GM21390 (cell line): ENCODE results near the gene TMEM269.
A peak's percentile ranks its signal among the peaks of the same experiment; 100 is the strongest.

Experiments used
- ATAC-seq: cut with Tn5 transposase; IDR thresholded peaks from one replicate; pipeline ENCODE4 v1.9.1; 2021; ENCODE audit not compliant: unreplicated experiment

Gene TMEM269

GRCh38 chr1:42817976-42818375 lies 33.2 kb downstream of the TMEM269 start:
- no peak for ATAC-seq

DNA sequence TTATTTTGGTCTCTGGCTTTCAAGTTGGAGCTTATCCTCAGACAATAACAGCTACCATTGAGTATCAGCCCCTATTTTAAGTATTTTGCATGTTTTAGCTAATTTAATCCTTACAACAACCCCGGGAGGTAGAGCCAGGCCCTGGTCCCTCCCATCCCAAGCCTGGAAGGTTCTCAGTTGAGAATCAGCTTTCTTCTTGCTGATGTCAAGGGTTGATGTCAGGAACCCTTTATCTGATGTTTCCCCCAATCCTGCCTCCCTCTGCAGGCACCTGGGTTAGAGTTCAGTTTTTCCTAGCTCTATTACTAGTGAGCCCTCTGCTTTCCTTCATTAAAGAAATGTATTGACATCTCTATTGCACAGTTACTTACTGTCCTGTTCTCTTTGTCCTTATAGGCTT lies 36.0 kb downstream of the TMEM269 start:
- no peak for ATAC-seq

GRCh38 chr1:42821690-42822089 lies 36.9 kb downstream of the TMEM269 start:
- no peak for ATAC-seq

- ATAC-seq = no peak
Observed at GRCh38 chr1:42822800-42823392, 38.1 kb downstream of the TMEM269 start.

DNA sequence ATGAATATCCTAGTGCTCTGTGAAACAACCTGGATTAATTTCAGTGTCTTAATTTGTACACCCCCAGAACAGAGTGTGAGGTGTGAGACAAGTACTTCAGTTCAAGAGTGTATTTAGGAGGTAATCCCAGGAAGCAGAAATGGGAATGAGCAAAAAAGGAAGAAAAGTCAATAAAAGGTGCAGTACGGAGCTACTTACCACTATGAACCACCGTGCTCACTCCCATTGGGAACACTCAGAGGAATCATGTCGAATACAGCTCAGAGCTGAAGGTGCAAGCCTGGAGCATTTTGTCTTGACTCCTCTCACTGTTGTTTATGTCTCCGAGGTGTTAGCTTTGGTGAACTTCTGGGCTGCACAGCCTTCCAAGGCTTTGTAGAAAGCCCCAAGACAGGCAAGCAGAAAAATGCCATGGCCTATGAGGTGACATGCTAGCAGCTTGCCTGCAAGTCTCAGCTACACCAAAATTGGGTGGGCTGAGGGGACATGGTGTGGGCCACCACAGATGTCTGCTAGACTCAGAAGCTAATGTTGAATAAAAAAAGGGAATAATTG lies 39.8 kb downstream of the TMEM269 start:
- ATAC-seq = no peak

GRCh38 chr1:42825036-42825851 lies 40.5 kb downstream of the TMEM269 start:
- ATAC-seq = no peak

GRCh38 chr1:42830631-42831030 lies 45.8 kb downstream of the TMEM269 start:
- no peak for ATAC-seq

DNA sequence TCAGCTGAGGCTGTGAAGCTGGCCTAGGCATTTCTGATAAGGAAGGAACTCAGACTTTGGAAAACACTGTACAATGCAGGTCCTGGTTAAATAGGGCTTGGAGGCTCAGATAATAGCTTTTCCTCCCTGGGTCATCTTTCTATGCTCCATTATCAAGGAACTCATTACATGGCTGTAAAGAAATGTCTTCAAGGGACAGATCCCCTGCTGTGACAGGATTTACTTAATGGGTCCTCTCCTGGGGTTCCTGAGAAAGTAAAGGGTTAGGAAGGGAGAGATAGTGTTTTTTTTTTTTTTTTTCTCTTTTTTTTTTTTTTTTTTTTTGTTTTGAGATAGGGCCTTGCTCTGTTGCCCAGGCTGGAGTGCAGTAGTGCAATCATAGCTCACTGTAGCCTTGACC lies 46.5 kb downstream of the TMEM269 start:
- ATAC-seq = no peak

DNA sequence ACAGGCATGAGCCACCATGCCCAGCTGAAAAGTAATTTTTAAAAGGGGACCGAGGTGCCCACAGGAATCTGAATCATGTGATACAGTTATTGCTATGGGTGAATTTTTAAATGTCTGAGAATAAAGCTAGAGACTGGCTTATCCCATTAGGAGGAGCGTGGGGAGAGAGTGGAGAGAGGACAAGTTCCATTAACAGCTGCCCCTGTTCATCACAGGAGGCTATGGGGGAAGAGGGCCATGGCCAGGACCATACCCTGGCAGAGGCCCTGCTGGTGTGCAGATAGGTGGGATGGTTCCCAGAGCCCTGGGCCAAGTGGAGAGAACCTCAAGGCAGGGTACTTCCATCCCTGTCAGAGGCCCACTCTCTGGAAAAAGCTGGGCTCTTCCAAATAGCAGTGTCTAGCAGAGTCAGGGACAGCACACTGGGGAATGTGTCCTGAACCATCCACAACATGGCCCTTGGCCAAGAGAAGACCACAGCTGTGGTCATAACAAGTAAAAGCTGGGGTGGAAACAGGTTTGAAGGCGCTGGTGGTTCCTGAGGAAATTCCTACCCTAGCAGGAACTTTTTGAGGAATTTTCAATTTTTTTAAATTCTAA lies 48.0 kb downstream of the TMEM269 start:
- no peak for ATAC-seq

- ATAC-seq = no peak
Observed at GRCh38 chr1:42833981-42834380, 49.2 kb downstream of the TMEM269 start.

DNA sequence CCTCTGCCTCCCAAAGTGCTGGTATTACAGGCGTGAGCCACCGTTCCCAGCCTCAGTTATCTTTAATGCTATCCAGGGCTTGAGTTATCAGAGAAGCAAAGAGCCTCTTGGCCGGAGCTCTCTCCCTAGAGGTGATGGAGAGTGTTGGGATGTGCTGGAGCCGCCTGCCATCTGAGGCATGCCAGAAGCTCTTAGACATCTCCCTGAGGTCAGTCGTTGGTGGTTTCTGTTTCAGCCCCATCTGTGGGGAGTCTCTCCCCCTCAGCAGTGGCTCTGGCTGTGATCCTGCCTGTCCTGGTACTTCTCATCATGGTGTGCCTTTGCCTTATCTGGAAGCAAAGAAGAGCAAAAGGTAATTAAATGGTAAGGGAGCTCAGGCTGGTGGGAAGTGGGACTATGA lies 50.0 kb downstream of the TMEM269 start:
- no peak for ATAC-seq

DNA sequence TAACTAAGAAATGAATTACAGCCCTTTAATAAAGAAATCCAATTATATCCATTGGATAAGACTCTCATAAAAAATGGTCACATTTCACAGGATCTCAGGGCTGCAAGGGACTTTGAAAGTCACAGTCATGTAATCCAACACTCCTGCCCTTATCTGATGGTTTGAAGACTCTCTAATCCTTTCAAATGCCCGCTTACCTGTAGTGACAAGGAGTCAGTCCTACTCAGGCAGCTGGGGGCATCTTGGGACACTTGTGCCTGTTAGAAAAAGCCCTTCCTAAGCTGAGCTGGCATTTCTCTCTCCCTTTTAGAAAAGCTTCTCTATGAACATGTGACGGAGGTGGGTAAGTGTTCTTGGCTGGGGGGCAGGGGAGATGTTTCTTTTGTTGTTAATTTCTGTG lies 50.6 kb downstream of the TMEM269 start:
- no peak for ATAC-seq

DNA sequence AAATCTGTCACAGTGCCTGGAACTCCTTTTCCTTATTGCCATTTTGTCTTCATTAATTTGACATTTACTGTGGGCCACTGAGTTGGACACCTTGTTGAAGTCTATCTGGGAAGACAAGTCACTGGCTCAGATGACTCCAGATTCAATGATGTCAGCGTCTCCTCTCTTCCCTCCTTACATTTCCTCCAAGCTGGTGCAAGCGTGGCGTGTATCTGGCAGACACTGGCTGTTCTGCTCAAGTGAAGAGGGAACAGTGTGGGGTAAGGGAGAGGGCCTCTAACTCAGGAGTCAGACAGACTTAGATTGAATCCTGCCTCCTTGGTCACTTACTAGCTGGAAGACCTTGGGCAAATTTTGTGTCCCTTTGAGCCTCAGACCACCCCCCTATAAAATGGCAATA lies 52.9 kb downstream of the TMEM269 start:
- ATAC-seq = no peak

DNA sequence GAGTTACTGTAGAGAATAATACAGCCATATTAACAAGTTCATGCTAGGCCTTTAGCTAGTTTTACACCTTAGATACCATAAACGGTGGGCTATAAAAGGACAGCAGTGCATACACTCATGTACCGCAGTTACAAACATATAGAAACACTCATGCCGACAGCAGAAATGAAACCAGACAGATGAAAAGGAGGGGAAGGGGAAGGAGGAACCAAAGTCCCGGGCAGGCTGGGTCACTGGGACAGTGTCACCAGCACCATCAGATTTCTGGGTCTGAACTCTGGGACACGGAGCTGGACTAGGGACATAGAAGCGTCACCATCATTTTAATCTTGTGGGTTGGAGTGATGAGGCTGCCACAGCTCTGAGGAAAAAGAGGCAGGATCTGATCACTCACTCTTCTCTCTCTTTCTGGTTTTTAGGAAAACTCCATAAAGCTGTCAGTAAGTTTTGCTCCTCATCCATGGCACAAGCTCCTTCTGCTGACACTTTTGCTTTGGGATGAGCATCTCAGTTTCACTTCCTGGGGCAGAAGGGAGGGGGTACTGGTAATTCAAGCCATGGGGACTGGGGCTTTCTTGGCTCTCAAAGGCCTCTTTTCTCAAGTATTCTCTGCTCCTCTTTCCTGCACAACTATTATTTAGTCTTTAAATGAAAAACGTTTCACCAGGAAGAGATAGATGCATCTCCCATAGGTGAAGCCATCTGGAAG lies 53.8 kb downstream of the TMEM269 start:
- ATAC-seq = no peak

- ATAC-seq = no peak
Observed at GRCh38 chr1:42841010-42841409, 56.2 kb downstream of the TMEM269 start.

GRCh38 chr1:42841440-42842147 lies 56.8 kb downstream of the TMEM269 start:
- no peak for ATAC-seq

GRCh38 chr1:42844592-42845140 lies 59.9 kb downstream of the TMEM269 start:
- no peak for ATAC-seq

DNA sequence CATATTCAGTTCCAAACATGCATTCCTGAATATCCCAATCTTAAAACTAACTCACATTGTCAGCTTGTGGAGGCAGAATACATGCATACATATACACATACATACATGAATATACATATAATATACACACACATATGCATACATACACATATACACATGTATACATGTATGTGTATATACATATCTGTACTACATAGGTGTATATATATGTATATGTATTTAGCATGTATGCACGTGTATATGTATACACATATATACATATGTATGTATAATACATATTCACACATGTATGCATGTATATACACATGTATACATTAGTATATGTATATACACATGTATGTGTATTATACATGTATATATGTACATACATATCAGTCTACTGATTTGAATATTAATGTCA lies 60.4 kb downstream of the TMEM269 start:
- ATAC-seq = no peak

- ATAC-seq = peak; percentile 17
Observed at GRCh38 chr1:42845866-42846256, 61.1 kb downstream of the TMEM269 start.
